Measurements from ENCODE around the gene LCN9.

- TF ChIP-seq POLR2A (IDR thresholded peaks at IDR 0.05) (no peak), CTCF (IDR thresholded peaks at IDR 0.05) (no peak), EP300 (IDR thresholded peaks at IDR 0.05) (no peak), POLR2AphosphoS5 (IDR thresholded peaks at IDR 0.05) (no peak)
Measured at GRCh38 chr9:135708164-135708563, 45.1 kb downstream of the LCN9 start.
